ENCODE measurements around the gene SNCG. TPM values are rescaled to one million over a fixed set of nuclear protein-coding genes. Genes with fewer than 3 reads are reported as not detected.
"Not testable (repeated sequence)": the region's sequence is repeated elsewhere in the genome, so short reads cannot be mapped to it uniquely, and the experiment has no call there.

The SNCG gene
- total RNA-seq, 2 experiments from 2014 or later: not detected

DNA sequence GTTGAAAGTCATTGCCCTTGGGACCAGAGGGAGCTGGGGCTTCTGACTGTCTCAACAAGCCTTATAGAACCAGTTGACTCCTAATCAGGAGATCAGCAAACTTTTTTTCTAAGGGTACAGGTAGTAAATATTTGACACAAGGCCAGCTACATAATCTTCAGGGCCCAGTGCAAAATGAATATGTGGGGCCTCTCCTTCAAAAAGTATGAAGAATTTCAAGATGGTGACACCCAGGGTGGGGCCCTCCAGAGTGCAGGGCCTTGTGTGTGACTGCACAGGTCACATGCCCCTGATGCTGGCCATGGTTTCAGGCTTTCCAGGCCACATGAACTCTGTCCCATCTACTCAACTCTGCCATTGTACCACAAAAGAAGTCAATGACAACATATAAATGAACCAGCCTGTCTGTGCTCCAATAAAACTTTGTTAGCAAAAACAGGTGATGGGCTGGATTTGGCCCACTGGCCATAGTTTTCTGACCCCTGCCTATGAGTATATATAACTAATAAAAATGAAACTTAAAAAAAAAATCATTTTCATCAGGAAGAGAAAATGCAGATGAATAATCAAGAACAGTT is 7.1 kb upstream of the SNCG start:
- no peak for DNase-seq (ENCODE audit: low spot score)
- Histone ChIP-seq H3K9me2 (ENCODE audit: insufficient read depth, low read length) (no peaks in the 10 kb centered on the region), H3K4me2 (ENCODE audit: low read length) (no peak overlapping the region), H3K4me3 (ENCODE audit: low read depth, low read length, poor library complexity, severe bottlenecking) (no peak overlapping the region), H3K79me2 (ENCODE audit: insufficient read depth, low read depth, low read length) (no peaks in the 10 kb centered on the region), H4K20me1 (ENCODE audit: insufficient read depth, low read length) (no peaks in the 10 kb centered on the region), H3K9me3 (ENCODE audit: low read length) (no peaks in the 10 kb centered on the region), H3K27ac (ENCODE audit: low read depth, low read length, poor library complexity, severe bottlenecking) (no peak overlapping the region), H3K36me3 (ENCODE audit: insufficient read depth, low read length) (no peaks in the 10 kb centered on the region), H2AFZ (ENCODE audit: low read length) (no peak overlapping the region), H3K4me1 (ENCODE audit: insufficient read depth, low read length, poor library complexity, severe bottlenecking) (no peaks in the 10 kb centered on the region)
- no peak for TF ChIP-seq EZH2phosphoT487 (IDR thresholded peaks at IDR 0.05; ENCODE audit: borderline replicate concordance, low read depth, low read length)
- TF ChIP-seq, protein P1, sequence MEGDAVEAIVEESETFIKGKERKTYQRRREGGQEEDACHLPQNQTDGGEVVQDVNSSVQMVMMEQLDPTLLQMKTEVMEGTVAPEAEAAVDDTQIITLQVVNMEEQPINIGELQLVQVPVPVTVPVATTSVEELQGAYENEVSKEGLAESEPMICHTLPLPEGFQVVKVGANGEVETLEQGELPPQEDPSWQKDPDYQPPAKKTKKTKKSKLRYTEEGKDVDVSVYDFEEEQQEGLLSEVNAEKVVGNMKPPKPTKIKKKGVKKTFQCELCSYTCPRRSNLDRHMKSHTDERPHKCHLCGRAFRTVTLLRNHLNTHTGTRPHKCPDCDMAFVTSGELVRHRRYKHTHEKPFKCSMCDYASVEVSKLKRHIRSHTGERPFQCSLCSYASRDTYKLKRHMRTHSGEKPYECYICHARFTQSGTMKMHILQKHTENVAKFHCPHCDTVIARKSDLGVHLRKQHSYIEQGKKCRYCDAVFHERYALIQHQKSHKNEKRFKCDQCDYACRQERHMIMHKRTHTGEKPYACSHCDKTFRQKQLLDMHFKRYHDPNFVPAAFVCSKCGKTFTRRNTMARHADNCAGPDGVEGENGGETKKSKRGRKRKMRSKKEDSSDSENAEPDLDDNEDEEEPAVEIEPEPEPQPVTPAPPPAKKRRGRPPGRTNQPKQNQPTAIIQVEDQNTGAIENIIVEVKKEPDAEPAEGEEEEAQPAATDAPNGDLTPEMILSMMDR (conservative IDR thresholded peaks at IDR 0.05; ENCODE audit: low read length): no peak
- BruUV-seq (replicated peaks): no TSS peak
- ChIA-PET CTCF (ENCODE audit: unreplicated experiment) (no interaction called here), POLR2A (interaction anchor here (0.7 kb wide), 1 partner anchor 92 kb away, joined by 3 read pairs; no protein-coding TSS in a partner anchor)
- intact Hi-C loops (cut with micrococcal nuclease; ENCODE audit: unreplicated experiment): no loop called here

DNA sequence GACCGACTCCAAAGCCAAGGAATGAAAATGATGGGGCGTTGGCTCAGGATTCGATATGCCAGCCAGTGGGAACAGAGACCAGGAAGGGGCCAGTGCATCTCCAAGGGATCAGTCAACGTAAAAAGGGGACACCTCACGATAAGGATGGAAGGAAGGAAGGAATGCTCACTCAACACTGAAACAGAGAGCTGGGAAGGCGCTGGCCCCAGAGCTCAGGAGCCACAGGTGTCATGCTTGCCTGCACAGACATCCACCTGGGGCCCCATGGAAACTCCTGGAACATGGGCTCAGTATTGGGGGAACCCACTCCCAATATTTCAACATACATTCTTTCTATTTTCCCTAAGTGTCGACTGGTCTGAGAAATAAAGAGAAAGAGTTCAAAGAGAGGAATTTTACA is 6.3 kb upstream of the SNCG start:
- no peak for TF ChIP-seq EZH2phosphoT487 (IDR thresholded peaks at IDR 0.05; ENCODE audit: borderline replicate concordance, low read depth, low read length)
- TF ChIP-seq, protein P1 (conservative IDR thresholded peaks at IDR 0.05; ENCODE audit: low read length): no peak
- H3K4me3 ChIP-seq (ENCODE audit: low read depth, low read length, poor library complexity, severe bottlenecking): no peak overlapping the region
- H3K79me2 ChIP-seq (ENCODE audit: insufficient read depth, low read depth, low read length): no peaks in the 10 kb centered on the region
- no peaks in the 10 kb centered on the region for H3K36me3 ChIP-seq (ENCODE audit: insufficient read depth, low read length)
- intact Hi-C loops (cut with micrococcal nuclease; ENCODE audit: unreplicated experiment): no loop called here
- no peaks in the 10 kb centered on the region for H3K9me2 ChIP-seq (ENCODE audit: insufficient read depth, low read length)
- H3K4me1 ChIP-seq (ENCODE audit: insufficient read depth, low read length, poor library complexity, severe bottlenecking): no peaks in the 10 kb centered on the region
- POLR2A ChIA-PET: no interaction called here
- CTCF ChIA-PET (ENCODE audit: unreplicated experiment): interaction anchor here (0.6 kb wide), 1 partner anchor 364 kb away, joined by 3 read pairs; no protein-coding TSS in a partner anchor
- no TSS peak for BruUV-seq (replicated peaks)
- no peaks in the 10 kb centered on the region for H4K20me1 ChIP-seq (ENCODE audit: insufficient read depth, low read length)
- no peak overlapping the region for H3K27ac ChIP-seq (ENCODE audit: low read depth, low read length, poor library complexity, severe bottlenecking)
- no peaks in the 10 kb centered on the region for H3K9me3 ChIP-seq (ENCODE audit: low read length)
- no peak for DNase-seq (ENCODE audit: low spot score)
- no peak overlapping the region for H2AFZ ChIP-seq (ENCODE audit: low read length)
- H3K4me2 ChIP-seq (ENCODE audit: low read length): no peak overlapping the region

DNA sequence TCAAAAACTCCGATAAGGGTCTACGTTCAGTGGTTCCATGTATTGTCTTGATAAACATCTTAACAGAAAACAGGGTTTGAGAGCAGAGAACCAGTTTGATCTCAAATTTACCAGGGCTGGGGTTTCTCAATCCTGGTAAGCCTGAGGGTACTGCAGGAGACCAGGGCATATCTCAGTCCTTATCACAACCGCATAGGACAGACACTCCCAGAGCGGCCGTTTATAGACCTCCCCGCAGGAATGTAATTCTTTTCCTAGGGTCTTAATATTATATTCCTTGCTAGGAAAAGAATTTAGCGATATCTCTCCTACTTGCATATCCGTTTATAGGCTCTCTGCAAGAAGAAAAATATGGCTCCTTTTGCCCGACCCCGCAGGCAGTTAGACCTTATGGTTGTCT is 5.7 kb upstream of the SNCG start:
- peak; percentile 14 for DNase-seq (ENCODE audit: low spot score)
- H3K9me3 ChIP-seq (ENCODE audit: low read length); H3K79me2 ChIP-seq (ENCODE audit: insufficient read depth, low read depth, low read length); CTCF ChIA-PET (ENCODE audit: unreplicated experiment); H3K4me1 ChIP-seq (ENCODE audit: insufficient read depth, low read length, poor library complexity, severe bottlenecking); H3K4me3 ChIP-seq (ENCODE audit: low read depth, low read length, poor library complexity, severe bottlenecking); H3K27ac ChIP-seq (ENCODE audit: low read depth, low read length, poor library complexity, severe bottlenecking); intact Hi-C loops (cut with micrococcal nuclease; ENCODE audit: unreplicated experiment); H4K20me1 ChIP-seq (ENCODE audit: insufficient read depth, low read length); H2AFZ ChIP-seq (ENCODE audit: low read length); BruUV-seq (replicated peaks); H3K36me3 ChIP-seq (ENCODE audit: insufficient read depth, low read length); POLR2A ChIA-PET; H3K4me2 ChIP-seq (ENCODE audit: low read length); H3K9me2 ChIP-seq (ENCODE audit: insufficient read depth, low read length): not testable (repeated sequence)
